ENCODE data around the gene VWA8. TPM values are rescaled to one million over a fixed set of nuclear protein-coding genes. Genes with fewer than 3 reads are reported as not detected.

VWA8 gene
- total and polyA plus RNA-seq, 2 of the 8 experiments (the other 6 are each of a cell fraction or from before 2014, with no cell fraction given), result 5.9 to 19.6 TPM

GRCh38 chr13:41858780-41859179 is 102.1 kb downstream of the VWA8 start:
- FAIRE-seq (no peak), DNase-seq (ENCODE audit: low read depth in 1 of 2, low spot score in 2 of 2) (no peak)
- Histone ChIP-seq H4K91ac (replicated peaks; ENCODE audit: insufficient read length, low read length) (no peak overlapping the region), H2BK20ac (ENCODE audit: low read length) (no peak overlapping the region), H2BK5ac (ENCODE audit: low read depth, low read length) (no peak overlapping the region), H3K4me3 (ENCODE audit: extremely low read depth in 1 of 4, insufficient read depth in 2 of 4, low read depth in 3 of 4, low read length in 4 of 4) (no peak overlapping the region), H2BK120ac (replicated peaks; ENCODE audit: low read depth, low read length) (no peak overlapping the region), H3K9me3 (ENCODE audit: insufficient read depth in 2 of 2, low read depth in 1 of 2, low read length in 1 of 2) (no peaks in the 10 kb centered on the region), H3K27me3 (replicated peaks in 1 of 4; ENCODE audit: control insufficient read depth in 3 of 4, extremely low read depth in 1 of 4, insufficient read depth in 3 of 4, low read length in 3 of 4) (no peaks in the 10 kb centered on the region), H3K23ac (ENCODE audit: insufficient read length) (no peak overlapping the region), H3K27ac (ENCODE audit: low read depth, low read length) (no peak overlapping the region), H3K36me3 (ENCODE audit: control insufficient read depth in 2 of 4, insufficient read depth in 4 of 4, low read length in 3 of 4) (no peaks in the 10 kb centered on the region; a peak in 2 of 8 replicates), H2BK15ac (ENCODE audit: low read length) (no peak overlapping the region), H4K20me1 (replicated peaks in 1 of 2; ENCODE audit: control insufficient read depth in 1 of 2, insufficient read depth in 2 of 2, low read length in 2 of 2) (no peaks in the 10 kb centered on the region), H3K79me1 (ENCODE audit: low read depth, low read length) (no peaks in the 10 kb centered on the region), H3K18ac (ENCODE audit: extremely low read depth, low read length) (no peak overlapping the region), H3K79me2 (ENCODE audit: control insufficient read depth in 1 of 2, insufficient read depth in 2 of 2, low read length in 2 of 2) (no peaks in the 10 kb centered on the region), H3K23me2 (ENCODE audit: low read depth, low read length) (no peaks in the 10 kb centered on the region), H2AK5ac (ENCODE audit: low read depth, low read length) (no peak overlapping the region), H3K9ac (replicated peaks in 1 of 4; ENCODE audit: extremely low read depth in 1 of 4, low read depth in 3 of 4, low read length in 3 of 4) (no peak overlapping the region), H2BK12ac (ENCODE audit: low read depth, low read length) (no peak overlapping the region), H4K8ac (ENCODE audit: extremely low read depth, insufficient read depth, low read length) (no peak overlapping the region), H3K4me1 (replicated peaks in 1 of 4; ENCODE audit: control insufficient read depth in 3 of 4, insufficient read depth in 4 of 4, low read length in 3 of 4) (no peaks in the 10 kb centered on the region), H4K5ac (ENCODE audit: insufficient read length, low read depth, low read length) (no peak overlapping the region), H3K56ac (replicated peaks; ENCODE audit: insufficient read length, low read depth, low read length) (no peak overlapping the region), H3K4ac (replicated peaks; ENCODE audit: insufficient read length, low read depth, low read length) (no peak overlapping the region), H2AFZ (ENCODE audit: low read length) (no peak overlapping the region), H3K14ac (ENCODE audit: insufficient read length) (no peak overlapping the region), H3K4me2 (ENCODE audit: insufficient read depth in 1 of 2, low read depth in 2 of 2, low read length in 2 of 2) (no peak overlapping the region)
- POLR2A ChIA-PET (ENCODE audit: partially characterized antibody), result no interaction called here
- CTCF ChIA-PET (ENCODE audit: partially characterized antibody), result no interaction called here
- 88% methylated on average over 5 of the region's 5 CpGs; no CpG with 5 or more reads in 1 of the 2 experiments for WGBS, 2 experiments (ENCODE audit: extremely low coverage in 1 of 2, insufficient coverage in 1 of 2, insufficient read length in 1 of 2, insufficient replicate concordance in 2 of 2, low coverage in 1 of 2, low lambda C conversion rate in 2 of 2, missing lambda C conversion rate in 1 of 2)
- TF ChIP-seq BACH1 (IDR thresholded peaks at IDR 0.05; ENCODE audit: low read length) (no peak), CREB1 (IDR thresholded peaks at IDR 0.05) (no peak)
